Neuron (in vitro differentiated cells): ENCODE measurements around the gene DAAM1.

Experiments
- H2AFZ ChIP-seq: one replicate; pipeline ENCODE4 v1.6.1; 2013; ENCODE audit warnings: low read depth, mild to moderate bottlenecking, inconsistent platforms, low read length, moderate library complexity
- H3K27me3 ChIP-seq: one replicate; pipeline ENCODE4 v1.6.1; 2013; ENCODE audit warnings: low read length; ENCODE audit not compliant: insufficient read depth
- H3K36me3 ChIP-seq: one replicate; pipeline ENCODE4 v1.6.1; 2013; ENCODE audit warnings: low read length; ENCODE audit not compliant: insufficient read depth
- H3K4me1 ChIP-seq: one replicate; pipeline ENCODE4 v1.6.1; 2013; ENCODE audit warnings: low read length; ENCODE audit not compliant: insufficient read depth
- H3K4me3 ChIP-seq: 2 replicates; pipeline ENCODE4 v1.5.1; 2013; ENCODE audit warnings: mild to moderate bottlenecking, low read length, moderate library complexity
- H3K9me3 ChIP-seq: one replicate; pipeline ENCODE4 v1.6.1; 2013; ENCODE audit warnings: low read length

Gene DAAM1

DNA sequence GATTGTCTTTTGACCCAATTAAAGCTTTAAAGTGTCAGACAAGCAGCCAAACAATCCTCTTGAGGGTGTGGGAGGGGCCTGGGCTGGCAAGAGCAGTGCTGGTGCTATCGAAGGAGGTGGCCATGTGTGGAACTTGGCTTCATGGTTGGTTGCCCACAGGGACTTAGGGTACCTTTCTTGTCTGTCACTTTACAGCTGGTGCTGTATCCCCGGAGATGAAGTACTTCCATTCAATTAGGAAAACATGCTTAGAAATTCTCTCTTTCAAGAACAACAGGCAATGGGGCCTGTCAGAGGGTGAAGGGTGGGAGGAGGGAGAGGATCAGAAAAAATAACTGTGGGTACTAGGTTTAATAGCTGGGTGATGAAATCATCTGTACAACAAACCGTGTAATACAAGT, 86.5 kb downstream of the DAAM1 start:
- no peak overlapping the region for H2AFZ ChIP-seq
- no peak overlapping the region for H3K4me3 ChIP-seq
- no peaks in the 10 kb centered on the region for H3K27me3 ChIP-seq
- peaks cover 11% of the 10 kb centered on the region for H3K4me1 ChIP-seq
- H3K9me3 ChIP-seq: no peaks in the 10 kb centered on the region
- peaks cover 3% of the 10 kb centered on the region for H3K36me3 ChIP-seq

- H3K4me3 ChIP-seq: no peak overlapping the region
- no peak overlapping the region for H2AFZ ChIP-seq
- no peaks in the 10 kb centered on the region for H3K27me3 ChIP-seq
- H3K9me3 ChIP-seq: peaks cover 1% of the 10 kb centered on the region
- H3K4me1 ChIP-seq: peaks cover 11% of the 10 kb centered on the region
- H3K36me3 ChIP-seq: peaks cover 8% of the 10 kb centered on the region
Measured at GRCh38 chr14:59275668-59276067, 87.2 kb downstream of the DAAM1 start.

DNA sequence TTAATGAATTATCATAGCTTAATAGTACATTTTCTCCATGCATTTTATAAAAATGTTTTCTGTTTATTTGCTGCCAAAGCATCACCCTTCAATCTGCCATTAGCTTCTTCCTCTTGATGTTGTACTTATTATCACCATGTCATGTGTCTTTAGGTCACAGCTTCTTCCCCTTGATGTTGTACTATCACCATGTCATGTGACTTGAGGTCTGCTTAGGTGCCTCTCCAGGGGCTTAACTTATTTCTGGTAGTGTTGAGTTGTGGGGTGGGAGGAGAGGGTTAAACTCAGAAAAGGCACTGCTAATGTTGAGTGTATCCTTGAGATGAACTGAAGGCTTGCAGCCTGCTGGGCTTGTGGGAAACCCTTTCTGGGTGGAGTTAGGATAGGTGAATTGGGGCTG, 87.8 kb downstream of the DAAM1 start:
- Histone ChIP-seq H3K36me3 (peaks cover 14% of the 10 kb centered on the region), H3K9me3 (peaks cover 1% of the 10 kb centered on the region), H3K4me3 (no peak overlapping the region), H2AFZ (no peak overlapping the region), H3K4me1 (peaks cover 11% of the 10 kb centered on the region), H3K27me3 (no peaks in the 10 kb centered on the region)

- Histone ChIP-seq H3K4me3 (no peak overlapping the region), H3K36me3 (peaks cover 22% of the 10 kb centered on the region), H2AFZ (no peak overlapping the region), H3K27me3 (no peaks in the 10 kb centered on the region), H3K4me1 (peaks cover 11% of the 10 kb centered on the region), H3K9me3 (peaks cover 4% of the 10 kb centered on the region)
Measured at GRCh38 chr14:59277659-59278058, 89.2 kb downstream of the DAAM1 start.

DNA sequence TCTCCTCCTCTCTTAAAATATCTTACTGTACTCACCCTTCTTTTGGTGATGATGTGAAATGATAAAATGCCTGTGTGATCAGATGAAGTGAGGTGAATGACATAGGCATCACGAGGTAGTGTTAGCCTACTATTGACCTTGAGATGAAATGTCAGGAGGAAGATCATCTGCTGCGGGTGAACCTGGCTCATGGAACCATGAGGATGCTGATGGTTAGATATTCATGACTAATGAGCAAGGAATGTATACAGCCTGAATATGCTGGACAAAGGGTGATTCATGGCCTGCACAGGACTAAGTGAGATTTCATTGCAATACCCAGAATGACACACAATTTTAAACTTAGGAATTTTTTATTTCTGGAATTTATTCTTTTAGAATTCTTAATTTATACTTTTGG, 89.6 kb downstream of the DAAM1 start:
- H3K27me3 ChIP-seq: no peaks in the 10 kb centered on the region
- H3K36me3 ChIP-seq: peaks cover 22% of the 10 kb centered on the region
- peaks cover 11% of the 10 kb centered on the region for H3K4me1 ChIP-seq
- peaks cover 4% of the 10 kb centered on the region for H3K9me3 ChIP-seq
- no peak overlapping the region for H3K4me3 ChIP-seq
- H2AFZ ChIP-seq: no peak overlapping the region

DNA sequence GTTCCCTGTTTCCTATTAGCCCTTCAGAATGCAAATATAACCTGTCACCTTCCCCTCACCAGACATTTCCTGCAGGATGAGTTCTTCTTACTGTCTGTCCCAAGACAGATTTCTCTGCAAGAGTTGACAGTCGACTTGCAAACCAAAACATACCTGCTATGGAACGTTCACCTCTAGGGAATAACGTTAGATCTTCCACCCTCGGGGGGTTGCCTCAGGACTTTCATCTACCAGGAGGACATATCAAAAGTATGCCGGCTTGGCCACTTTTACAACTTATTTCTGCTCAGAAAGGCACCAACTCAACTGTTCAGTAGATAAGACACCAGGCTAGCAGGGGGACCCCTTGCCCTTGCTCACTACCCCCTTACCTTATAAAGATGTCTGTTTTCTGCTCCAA, 92.5 kb downstream of the DAAM1 start:
- Histone ChIP-seq H3K4me3 (no peak overlapping the region), H2AFZ (no peak overlapping the region), H3K4me1 (no peaks in the 10 kb centered on the region), H3K36me3 (peaks cover 33% of the 10 kb centered on the region), H3K27me3 (no peaks in the 10 kb centered on the region), H3K9me3 (peaks cover 20% of the 10 kb centered on the region)

GRCh38 chr14:59281609-59282377, 93.3 kb downstream of the DAAM1 start:
- Histone ChIP-seq H3K27me3 (no peaks in the 10 kb centered on the region), H3K4me3 (no peak overlapping the region), H3K36me3 (peaks cover 33% of the 10 kb centered on the region), H2AFZ (no peak overlapping the region), H3K4me1 (no peaks in the 10 kb centered on the region), H3K9me3 (peaks cover 20% of the 10 kb centered on the region)

DNA sequence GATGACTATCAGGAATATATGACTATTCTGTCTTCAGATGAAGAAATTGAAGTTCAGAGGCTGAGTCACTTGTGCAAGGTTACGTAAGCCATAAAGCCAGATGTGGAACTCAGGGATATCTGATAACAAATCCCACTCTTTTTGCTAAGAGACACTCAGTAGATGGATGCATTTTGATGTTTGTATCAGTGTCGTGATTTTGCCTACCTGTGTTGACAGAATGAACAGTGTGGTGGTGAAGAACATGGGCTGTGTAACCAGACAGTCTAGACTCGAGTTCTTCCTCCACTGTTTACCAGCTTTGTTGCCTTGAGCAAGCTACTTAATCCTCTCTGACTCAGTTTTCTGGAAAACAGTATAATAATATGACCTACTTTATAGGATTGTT, 93.9 kb downstream of the DAAM1 start:
- H3K4me3 ChIP-seq: no peak overlapping the region
- H2AFZ ChIP-seq: no peak overlapping the region
- H3K36me3 ChIP-seq: peaks cover 33% of the 10 kb centered on the region
- no peaks in the 10 kb centered on the region for H3K4me1 ChIP-seq
- H3K9me3 ChIP-seq: peaks cover 20% of the 10 kb centered on the region
- H3K27me3 ChIP-seq: no peaks in the 10 kb centered on the region

GRCh38 chr14:59283361-59283760, 94.9 kb downstream of the DAAM1 start:
- Histone ChIP-seq H3K27me3 (no peaks in the 10 kb centered on the region), H3K4me3 (no peak overlapping the region), H3K36me3 (peaks cover 33% of the 10 kb centered on the region), H3K4me1 (no peaks in the 10 kb centered on the region), H3K9me3 (peaks cover 20% of the 10 kb centered on the region), H2AFZ (no peak overlapping the region)

- H3K4me3 ChIP-seq: no peak overlapping the region
- H3K36me3 ChIP-seq: peaks cover 33% of the 10 kb centered on the region
- H3K4me1 ChIP-seq: no peaks in the 10 kb centered on the region
- H3K9me3 ChIP-seq: peaks cover 20% of the 10 kb centered on the region
- H3K27me3 ChIP-seq: no peaks in the 10 kb centered on the region
- H2AFZ ChIP-seq: no peak overlapping the region
Measured at GRCh38 chr14:59284059-59284458, 95.6 kb downstream of the DAAM1 start.

DNA sequence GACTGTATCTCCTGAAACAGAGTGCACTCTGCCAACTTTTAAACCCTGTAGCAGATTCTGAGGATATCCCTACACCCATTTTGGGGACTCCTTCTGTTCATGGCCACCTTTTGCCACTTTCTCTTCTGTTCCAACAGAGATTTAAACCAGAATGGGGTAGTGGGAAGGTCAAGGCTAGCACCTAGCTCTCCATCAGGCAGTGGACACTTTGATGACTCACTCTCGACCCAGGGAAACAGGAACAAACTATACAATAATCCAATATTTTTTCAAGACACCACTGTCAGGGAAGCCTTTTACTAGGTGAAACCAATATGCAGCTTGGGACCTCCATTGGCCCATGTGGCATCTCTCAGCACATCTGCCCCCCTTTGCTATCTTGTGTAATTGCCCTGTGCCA, 103.6 kb downstream of the DAAM1 start:
- Histone ChIP-seq H3K27me3 (no peaks in the 10 kb centered on the region), H3K36me3 (peaks cover 68% of the 10 kb centered on the region)

DNA sequence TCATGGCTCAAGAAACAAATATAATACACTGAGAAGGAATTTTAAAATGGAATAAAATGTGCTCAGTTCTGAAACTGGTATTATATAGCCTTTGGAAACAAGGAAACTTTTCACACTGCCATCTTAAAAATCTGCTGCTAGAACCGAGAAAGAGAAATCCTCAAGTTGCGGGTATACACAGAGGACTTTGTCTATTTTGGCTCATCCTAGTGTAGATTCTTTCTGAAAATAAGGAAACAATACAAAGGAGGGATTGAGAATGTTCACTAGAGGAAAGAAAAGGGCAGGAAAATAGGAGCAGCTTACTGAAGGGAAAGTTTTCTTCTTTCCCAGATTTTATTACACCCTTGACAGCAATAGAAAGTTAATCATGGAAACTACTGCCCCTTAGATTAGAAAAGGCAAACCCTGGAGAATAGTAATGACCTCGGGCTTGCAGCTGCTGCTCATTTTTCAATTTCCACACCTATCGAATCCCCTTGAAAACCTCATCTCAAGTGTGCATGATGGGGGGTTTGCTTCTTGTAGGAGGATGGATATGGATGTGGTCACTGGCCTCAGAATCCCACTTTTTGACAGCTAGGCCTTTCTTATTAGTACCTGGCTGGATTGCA, 104.6 kb downstream of the DAAM1 start:
- Histone ChIP-seq H3K9me3 (no peaks in the 10 kb centered on the region), H3K4me3 (no peak overlapping the region), H2AFZ (no peak overlapping the region), H3K27me3 (no peaks in the 10 kb centered on the region), H3K4me1 (no peaks in the 10 kb centered on the region), H3K36me3 (peaks cover 72% of the 10 kb centered on the region)

More for the DNA sequence above, 103.6 kb downstream of the DAAM1 start:
- Histone ChIP-seq H2AFZ (no peak overlapping the region), H3K9me3 (no peaks in the 10 kb centered on the region), H3K4me1 (no peaks in the 10 kb centered on the region), H3K4me3 (no peak overlapping the region)

DNA sequence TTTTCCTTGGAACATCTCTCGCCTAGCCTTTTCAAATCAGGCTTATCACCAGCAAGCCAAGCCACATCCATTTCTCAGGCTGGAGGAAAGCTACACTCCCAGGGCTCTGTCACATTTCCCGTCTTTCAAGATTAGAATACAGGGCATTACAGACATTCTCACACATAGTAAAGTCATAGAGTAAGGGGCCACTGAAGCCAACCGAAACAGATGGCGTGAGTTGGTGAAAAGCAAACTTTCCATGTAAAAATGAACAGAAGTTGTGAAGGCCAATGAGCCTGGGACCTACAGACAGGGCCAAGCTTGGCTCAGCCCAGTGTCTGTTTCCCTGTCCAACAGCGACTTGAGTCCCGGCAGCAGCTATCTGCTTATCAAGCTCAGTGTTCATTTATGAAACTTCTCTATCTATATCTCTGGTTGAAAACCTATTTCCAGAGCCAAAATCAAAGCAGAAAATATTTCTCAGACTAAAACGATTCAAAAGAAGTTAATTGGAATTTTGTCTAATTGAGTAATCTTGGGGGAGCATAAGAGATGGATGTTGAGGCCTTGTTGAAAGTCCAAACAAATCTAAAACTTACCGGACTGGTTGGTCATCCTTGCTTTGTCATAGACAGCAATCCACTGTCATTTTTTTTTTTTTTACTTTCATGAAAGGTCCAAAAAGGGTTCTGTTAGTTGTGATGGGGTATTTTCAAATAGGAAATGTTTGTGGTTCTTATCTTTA, 105.6 kb downstream of the DAAM1 start:
- Histone ChIP-seq H3K27me3 (no peaks in the 10 kb centered on the region), H3K9me3 (no peaks in the 10 kb centered on the region), H2AFZ (no peak overlapping the region), H3K4me3 (no peak overlapping the region), H3K4me1 (no peaks in the 10 kb centered on the region), H3K36me3 (peaks cover 71% of the 10 kb centered on the region)
